Stimulated activated CD8-positive, alpha-beta memory T cell treated with anti-CD3 and anti-CD28 coated beads, Interleukin-15, amount 100 ng/mL, for 48 hours (primary cell): ENCODE measurements around the gene CUX1.
"Not testable (repeated sequence)": the region's sequence is repeated elsewhere in the genome, so short reads cannot be mapped to it uniquely, and the experiment has no call there.

Experiments
- DNase-seq, 2 donors: peaks; one replicate each; pipeline ENCODE4 v3.0.0-alpha.2; 2020; ENCODE audit warnings: low read depth in 2 of 2

Gene CUX1

GRCh38 chr7:101817471-101818286 lies at the start of gene CUX1:
Gene CUX1, plus strand, starts transcription at chr7:101817626. Its CDS starts 14 bp downstream, at chr7:101817640.
- DNase-seq = no peak

DNA sequence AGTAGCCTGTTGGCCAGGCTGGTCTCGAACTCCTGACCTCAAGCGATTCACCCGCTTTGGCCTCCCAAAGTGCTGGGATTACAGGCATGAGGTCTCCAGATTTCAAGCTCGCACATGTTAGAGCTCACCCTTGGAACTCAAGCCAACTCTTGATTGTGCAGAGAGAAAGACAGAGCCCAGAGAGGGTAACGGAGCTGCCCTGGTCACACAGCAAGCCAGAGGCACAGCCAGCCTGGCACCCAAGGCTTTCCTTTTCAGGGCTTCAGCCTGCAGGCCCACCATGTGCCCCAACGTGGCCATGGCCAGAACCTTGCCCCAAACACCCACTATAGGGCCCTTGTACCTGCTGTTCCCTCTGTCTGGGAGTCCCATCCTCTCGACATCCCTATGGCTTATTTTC lies 49.1 kb upstream of the CUX1 start:
- DNase-seq = no peak

DNA sequence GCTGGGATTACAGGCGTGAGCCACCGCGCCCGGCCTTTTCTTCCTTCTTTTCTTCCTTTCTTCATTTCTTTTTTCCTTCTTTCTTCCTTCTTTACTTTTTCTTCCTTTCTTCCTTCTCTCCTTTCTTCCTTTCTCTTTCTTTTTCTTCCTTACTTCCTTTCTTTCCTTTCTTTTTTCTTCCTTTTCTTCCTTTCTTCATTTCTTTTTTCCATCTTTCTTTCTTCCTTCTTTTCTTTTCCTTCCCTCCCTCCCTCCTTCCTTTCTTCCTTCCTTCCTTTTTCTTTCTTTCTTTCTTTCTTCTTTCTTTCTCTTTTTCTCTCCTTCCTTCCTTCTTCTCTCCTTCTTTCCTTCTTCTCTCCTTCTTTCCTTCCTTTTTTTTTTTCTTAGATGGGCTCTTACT lies 47.0 kb upstream of the CUX1 start:
- DNase-seq = no peak

DNA sequence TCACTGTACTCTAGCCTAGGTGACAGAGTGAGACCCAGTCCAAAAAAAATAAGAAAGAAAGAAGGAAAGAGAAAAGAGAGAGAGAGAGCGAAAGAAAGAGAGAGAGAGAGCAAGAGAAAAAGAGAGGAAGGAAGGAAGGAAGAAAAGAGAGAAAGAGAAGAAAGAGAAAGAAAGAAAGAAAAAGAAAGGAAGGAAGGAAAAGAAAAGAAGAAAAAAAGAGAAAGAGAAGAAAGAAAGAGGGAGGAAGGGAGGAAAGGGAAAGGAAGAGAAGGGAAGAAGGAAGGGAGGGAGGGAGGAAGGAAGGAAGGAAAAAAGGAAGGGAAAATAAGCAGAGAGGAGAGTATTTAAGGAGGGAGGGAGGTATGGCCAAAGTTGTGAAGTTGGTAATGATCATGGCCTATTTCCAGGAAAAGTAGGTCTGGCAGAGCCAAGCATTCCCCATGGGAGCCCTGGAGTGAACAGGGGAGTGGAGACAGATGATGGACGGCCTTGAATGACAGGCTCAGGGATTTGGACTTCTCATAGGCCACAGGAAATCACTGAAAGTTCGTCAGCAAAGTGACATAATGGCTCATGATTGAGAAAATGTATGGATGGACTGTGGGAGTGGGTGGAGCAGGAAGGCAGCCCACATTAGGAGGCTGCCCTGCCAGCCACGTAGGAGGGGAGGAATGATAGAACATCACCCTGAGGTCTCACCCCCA lies 44.8 kb upstream of the CUX1 start:
- no peak for DNase-seq

DNA sequence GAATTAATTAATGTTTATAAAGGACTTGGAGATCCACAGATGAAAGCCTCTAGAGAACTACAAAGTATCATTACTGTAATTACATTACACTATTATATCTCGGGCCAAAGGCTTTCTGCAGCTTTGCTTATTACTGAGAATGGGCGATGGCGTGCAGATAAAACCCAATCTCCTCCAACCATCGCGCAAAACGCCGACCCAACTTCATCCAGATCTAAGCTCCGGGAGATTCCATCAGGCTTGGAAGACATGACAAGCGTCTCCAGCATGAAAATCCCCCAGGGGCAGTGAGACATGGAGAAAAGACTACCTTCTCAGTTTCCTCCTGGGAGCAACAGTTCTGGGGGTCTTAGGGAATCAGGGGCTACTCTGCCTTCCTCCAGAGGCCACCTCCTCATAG lies 42.2 kb upstream of the CUX1 start:
- DNase-seq = no peak

- no peak for DNase-seq
These were observed 39.3 kb upstream of the CUX1 start for GRCh38 chr7:101778026-101778580.

DNA sequence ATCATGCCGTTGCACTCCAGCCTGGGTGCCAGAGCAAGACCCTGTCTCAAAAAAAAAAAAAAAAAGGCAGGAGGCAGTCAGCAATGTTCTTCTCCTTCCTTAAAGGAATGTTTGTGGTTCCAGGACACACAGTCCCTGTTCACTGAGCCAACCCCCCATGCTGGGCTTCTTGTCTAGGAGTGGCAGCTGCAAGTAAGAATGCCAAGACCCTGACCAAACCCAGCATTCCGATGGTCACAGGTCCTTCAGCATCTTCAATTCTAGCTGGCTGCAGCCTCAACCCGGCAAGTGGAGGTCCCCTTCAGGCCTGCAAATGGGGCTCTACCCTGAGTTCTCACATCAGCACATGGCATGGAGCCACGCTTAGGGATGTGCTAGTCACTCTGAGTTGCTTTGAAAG lies 38.2 kb upstream of the CUX1 start:
- no peak for DNase-seq

DNA sequence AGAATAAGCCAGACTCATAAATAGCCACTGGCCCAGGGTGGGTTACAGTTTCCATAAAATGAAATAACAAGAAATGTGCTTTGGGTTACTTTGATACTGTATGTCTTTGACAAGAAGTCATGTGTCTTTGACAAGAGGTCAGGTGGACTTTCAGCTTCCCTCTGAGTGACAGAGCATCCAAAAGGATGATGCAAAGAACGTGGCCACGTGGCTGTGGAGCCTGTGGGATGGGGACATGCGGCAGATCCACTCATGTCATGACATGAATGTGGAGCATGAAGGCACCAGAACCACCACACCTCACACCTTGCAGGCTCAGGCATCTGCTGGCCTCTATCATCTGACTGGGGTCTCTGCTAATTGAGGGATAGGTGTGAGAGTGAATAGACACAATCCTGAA lies 37.1 kb upstream of the CUX1 start:
- no peak for DNase-seq

DNA sequence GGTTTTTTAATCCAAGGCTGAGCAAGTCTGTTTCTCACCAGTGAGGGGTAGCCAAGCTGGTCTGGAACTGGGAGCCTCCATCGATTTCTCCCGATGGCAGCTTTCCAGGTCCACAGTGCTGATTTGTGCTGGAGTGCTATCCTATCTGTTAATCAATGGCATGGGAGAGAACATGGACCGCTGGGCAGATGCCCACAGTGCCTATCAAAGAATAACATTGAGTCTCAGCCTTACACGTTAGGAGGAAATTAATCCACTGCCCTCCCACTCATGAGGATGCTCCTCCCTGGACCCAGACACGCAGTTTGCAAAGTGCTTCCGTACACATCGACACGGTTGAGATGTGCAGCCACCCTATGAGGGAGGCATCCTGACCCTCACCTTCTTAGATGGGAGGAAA lies 36.0 kb upstream of the CUX1 start:
- no peak for DNase-seq

DNA sequence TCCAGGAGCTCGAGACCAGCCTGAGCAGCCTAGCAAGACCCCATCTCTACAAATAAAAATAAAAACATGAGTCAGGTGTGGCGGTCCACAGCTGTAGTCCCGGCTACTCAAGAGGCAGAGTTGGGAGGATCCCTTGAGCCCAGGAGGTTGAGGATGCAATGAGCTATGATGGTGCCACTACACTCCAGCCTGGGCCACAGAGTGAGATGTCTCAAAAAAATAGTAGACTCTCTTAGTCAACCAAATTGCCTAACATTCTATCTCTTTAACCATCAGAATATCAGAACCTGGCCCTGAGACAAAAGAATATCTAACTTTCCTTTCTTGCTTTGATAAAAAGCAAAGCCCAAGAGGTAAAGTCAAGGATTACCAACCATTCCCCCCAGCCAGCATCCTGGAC lies 35.0 kb upstream of the CUX1 start:
- DNase-seq = no peak

- no peak for DNase-seq
These were observed 34.5 kb upstream of the CUX1 start for GRCh38 chr7:101782896-101783295.

- DNase-seq = no peak
These were observed 33.8 kb upstream of the CUX1 start for GRCh38 chr7:101783381-101784181.

DNA sequence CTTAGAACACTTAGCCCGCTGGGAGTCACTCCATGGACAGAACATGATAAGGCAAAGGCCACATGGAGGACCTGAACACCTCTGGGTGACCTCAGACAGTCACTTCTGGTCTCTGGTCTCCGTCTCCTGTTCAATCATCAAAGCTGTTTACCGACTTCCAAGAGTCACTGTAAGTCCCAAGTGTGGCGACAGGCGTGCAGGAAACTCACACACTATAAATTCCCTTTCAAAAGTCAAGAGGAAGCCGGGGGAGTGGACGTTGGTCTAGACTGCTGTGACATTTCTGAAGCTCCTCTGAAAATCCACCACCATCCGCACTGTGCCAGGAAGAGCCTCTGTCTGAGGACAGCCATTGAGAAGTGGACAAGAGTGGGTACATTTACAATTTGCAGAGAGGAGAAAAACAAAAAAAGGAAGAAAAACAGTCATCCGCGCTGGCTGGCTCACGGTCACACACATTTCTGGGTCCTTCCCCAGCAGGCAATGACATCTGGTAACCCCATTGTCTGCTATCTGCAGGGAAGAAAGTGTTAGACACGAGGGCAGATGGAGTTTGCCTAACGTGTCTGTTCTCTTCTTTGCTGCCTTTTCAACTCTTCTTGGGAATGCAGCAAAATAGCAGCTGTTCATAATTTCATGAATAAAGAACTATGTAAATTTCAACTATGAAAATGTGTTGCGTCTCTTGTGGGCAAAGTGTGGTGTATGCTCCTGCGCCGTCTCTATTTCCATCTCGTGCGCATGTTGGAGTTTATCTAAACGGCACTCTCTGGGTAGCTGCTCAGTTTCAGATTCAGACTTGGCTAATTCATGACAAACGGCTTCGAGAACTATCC lies 32.9 kb upstream of the CUX1 start:
- DNase-seq = no peak

GRCh38 chr7:101787864-101788263 lies 29.6 kb upstream of the CUX1 start:
- DNase-seq = no peak

DNA sequence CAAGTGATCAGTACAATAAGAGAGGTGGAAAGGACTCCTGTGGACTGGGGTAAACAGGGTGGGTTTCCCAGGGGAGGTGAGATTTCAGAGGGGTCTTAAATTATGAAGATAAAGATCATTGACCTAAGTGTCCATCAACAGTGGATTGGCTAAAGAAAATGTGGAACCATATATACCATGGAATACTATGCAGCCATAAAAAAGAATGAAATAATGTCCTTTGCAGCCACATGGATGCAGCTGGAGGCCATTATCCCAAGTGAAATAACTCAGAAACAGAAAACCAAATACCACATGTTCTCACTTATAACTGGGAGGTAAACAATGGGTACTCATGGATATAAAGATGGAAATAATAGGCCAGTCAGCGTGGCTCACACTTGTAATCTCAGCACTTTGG lies 28.9 kb upstream of the CUX1 start:
- no peak for DNase-seq

GRCh38 chr7:101790566-101791293 lies 26.7 kb upstream of the CUX1 start:
- DNase-seq = no peak

GRCh38 chr7:101792051-101792681 lies 25.3 kb upstream of the CUX1 start:
- no peak for DNase-seq

DNA sequence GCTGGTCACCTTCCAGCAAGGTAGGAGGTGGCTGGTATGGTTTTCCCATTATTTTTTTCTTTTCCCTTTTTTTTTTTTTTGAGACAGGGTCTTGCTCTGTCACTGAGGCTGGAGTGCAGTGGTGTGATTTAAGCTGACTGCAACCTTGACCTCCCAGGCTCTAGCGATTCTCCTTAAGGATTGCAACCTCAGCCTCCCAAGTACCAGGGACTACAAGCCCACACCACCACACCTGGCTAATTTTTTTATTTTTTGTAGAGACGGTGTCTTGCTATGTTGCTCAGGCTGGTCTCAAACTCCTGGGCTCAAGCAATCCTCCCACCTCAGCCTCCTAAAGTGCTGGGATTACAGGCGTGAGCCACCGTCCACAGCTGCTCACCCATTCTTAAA lies 24.7 kb upstream of the CUX1 start:
- DNase-seq = not testable (repeated sequence)

- no peak for DNase-seq
These were observed 22.0 kb upstream of the CUX1 start for GRCh38 chr7:101795461-101795860.

GRCh38 chr7:101798173-101798572 lies 19.3 kb upstream of the CUX1 start:
- not testable (repeated sequence) for DNase-seq
